Endometrium (tissue), 2 donors: Measurements from ENCODE around the gene RELL2.

Experiments used
- FAIRE-seq: peaks from 2 replicates; lab custom pipeline; 2012; peaks lifted over from hg19 to GRCh38; lab: Jason Lieb, UNC
- donor health status: control.
- donor health status: control.

Gene RELL2

DNA sequence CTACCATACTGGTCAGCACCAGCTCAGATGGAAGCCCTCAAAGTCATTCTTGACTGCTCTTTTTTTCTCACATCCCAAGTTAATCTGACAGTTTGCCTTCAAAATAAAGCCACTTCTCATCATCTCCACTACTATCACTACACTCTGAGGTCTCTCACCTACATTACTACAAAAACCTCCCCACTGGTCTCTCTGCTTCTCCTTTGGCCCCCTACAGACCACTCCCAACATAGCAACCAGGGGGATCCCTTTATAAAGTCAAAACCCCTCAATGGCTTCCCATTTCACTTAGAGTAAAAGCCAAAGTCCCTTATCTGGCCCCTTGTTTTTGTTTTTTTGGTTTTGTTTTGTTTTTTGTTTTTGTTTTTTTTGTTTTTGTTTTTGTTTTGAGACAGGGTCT lies 40.6 kb downstream of the RELL2 start:
- FAIRE-seq = no peak

DNA sequence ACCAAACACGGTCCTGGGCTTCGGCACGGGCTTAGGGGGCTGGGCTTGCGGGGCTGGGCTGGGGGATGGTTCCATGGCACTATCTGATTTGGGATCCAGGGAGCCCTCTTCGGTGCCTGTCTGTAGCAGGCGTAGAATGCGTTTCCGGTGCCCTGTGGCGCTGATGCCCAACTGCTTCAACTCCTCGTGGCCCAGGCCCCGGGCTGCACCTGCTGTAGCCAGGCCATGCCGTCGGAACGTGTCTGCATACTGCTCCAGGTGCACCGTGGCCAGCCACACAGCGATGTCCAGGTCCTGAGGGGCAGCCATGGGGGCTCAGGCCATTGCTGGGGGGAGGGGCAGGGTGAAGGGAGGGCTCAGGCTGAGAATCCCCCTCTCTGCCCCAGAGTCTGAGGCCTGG lies 43.4 kb downstream of the RELL2 start:
- no peak for FAIRE-seq

- FAIRE-seq = no peak
Measured at GRCh38 chr5:141680751-141681201, 44.0 kb downstream of the RELL2 start.

GRCh38 chr5:141681295-141681694 lies 44.5 kb downstream of the RELL2 start:
- FAIRE-seq = no peak

DNA sequence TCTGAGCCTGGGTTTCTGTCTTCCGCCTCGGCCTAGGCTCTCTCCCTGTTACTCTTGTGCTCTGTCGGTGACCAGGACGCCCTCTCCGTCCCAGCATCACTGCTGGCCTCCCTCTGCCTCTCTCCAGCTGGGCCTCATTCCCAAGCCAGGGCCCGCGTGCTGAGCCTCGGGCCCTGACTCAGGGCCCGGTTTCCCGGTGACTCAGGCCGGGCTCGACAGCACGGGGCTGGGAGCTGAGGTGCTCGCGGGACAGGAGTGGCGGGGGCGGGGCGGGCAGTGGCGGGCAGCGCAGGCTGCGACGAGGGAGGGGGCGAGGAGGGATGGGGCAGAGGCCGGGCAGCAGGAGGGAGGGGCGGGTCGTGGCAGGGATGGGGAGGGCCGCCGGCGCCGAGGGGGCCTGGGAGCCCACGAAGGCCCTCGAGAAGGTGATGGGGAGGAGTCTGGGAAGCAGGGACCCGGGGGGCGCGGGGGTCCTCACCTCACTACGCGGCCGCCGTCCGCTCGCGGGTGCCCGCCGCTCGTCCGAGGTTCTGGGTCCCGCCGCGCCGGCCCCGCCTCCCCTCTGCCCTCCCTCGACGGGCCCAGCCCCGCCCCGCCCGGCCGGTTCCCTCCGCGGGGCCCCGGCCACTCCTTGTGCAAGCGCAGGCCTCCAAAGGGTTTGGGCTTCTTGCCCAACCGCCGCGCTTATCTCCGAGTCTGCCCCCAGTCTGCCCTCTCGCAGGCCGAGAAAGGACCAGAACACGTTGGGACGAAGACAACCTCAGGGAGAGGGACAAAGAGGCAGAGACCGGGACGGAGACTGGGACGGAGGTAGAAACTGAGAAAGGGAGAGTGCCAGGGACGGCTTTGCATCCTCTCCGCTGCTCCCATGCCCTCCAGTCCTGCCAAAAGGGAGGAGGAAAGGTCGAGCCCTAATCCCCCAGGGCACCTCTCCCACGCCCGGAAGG lies 45.2 kb downstream of the RELL2 start, which contains the start of gene ARAP3:
ARAP3 (minus strand) TSS at position 536 of the 947 bp plus-strand sequence. CDS start 1,744 bp downstream, outside the sequence.
- FAIRE-seq = no peak

DNA sequence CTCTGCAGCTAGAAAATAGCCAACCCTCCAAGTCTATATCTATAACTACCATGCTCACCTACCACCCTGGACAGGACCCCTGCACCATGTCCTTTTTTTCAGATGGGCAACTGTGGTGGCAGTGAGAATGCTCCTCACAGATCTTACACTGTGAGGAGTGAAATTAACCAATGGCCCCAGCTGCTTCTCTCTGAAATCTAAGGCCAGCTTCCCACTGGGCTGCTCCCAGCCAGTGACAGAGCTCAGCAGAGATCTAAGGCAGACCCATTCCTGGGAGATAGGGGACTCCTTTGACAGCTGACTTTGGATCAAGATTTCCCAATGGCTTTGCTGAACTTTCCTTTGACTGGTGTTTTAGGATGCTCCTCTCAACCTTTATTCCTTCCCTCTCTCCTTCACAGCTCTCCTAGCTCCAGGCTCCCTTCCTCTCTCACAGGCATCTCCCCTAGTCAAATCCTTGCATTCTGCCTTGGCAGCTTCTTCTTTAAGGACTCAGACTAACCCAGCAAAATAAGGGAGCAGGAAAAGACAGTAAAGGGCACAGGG lies 46.9 kb downstream of the RELL2 start:
- no peak for FAIRE-seq

DNA sequence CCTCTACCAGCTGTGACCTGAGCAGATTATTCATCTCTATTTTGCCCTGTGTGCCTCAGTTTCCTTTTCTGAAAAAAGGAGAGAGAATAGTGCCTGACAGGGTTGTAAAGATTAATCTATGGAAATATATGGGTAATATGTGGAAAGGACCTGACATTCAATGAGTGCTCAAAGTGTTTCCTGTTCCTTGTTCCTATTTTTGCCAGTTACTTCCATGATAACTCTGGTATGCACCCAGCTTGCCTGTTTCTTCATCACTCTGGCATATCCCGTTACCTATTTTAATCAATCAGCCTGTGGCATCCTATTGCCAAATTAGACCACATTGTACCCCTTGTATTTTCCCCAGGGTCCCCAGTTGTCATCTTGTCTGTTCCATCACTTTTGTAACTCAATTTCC lies 48.8 kb downstream of the RELL2 start:
- no peak for FAIRE-seq

DNA sequence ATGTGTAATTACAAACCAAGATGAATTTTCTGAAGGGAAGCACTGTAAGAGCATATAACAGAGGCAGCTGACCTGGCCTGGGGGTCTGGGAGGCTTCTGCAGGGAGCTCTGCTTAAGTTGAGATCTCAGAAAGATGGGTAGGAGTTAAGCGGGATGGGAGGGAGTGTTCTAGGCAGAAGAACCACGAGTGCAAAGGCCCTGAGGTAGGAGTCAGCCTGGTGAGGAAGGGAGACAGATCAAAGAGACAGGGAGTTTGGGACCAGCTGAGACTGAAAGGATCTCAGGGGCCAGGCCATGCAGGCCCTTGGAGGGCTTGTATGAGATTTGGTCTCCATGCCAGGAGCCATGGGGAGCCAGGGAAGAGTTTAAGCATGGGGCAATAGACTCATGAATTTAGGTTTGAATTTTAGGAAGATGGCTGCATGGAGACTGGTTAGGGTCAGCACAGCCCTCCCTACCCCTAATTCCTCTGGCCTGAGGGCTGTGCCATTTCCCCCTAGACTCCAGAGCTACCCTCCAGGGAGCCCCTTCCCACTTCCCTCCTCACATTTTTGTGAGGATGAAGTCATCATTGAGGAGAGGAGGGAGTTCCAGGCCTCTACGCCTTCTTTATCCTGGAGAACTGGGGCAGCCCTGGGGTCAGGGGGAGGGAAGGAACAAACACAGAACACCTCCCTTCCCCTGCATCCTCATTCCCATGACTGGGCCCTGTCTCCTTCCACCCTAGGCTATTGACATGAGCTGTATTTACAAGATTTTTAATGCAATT lies 50.0 kb downstream of the RELL2 start:
- no peak for FAIRE-seq
